HG03060 (cell line): ENCODE data around the gene MGARP.
"Not testable (repeated sequence)": the region's sequence is repeated elsewhere in the genome, so short reads cannot be mapped to it uniquely, and the experiment has no call there.

Source experiments
- ATAC-seq: cut with Tn5 transposase; IDR thresholded peaks from one replicate; pipeline ENCODE4 v1.9.1; 2021; ENCODE audit warnings: low read depth, moderate number of reproducible peaks; ENCODE audit not compliant: unreplicated experiment

Gene MGARP

DNA sequence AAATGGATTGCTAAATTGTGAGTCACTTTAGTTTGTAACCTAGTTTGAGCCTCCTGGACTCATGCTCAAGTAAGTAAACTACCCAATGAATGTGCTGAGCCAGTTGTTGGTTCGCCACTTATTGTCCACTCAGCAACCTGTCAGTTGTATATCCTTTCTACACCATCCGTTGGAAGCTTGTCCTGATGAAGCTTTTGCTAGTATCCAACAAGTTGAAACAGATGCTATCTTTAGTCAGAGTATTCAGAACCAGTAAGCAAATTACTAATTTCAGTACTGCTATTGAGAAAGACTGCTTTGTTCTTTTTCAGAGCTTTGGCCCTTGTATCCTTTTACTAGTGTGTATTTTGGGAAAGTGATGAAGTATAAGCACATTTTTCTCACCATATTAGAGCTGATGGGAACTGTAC, 17.0 kb upstream of the MGARP start:
- no peak for ATAC-seq

DNA sequence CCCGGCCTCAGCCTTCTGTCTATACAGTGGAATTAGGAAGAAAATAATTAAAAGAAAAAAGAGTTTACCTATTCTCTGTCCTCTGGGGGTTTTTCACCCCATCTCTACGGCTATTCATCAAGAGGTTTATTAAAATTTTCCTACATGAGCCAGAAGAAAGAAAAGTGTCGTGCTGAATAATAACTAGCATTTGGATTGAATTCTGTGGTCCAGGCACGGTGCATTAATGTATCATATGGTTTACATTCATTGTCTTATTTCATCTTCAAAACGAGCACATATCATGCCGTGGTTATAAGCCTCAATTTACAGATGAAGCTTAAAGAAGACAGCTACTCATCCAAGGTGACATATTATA, 15.9 kb upstream of the MGARP start:
- ATAC-seq: no peak

DNA sequence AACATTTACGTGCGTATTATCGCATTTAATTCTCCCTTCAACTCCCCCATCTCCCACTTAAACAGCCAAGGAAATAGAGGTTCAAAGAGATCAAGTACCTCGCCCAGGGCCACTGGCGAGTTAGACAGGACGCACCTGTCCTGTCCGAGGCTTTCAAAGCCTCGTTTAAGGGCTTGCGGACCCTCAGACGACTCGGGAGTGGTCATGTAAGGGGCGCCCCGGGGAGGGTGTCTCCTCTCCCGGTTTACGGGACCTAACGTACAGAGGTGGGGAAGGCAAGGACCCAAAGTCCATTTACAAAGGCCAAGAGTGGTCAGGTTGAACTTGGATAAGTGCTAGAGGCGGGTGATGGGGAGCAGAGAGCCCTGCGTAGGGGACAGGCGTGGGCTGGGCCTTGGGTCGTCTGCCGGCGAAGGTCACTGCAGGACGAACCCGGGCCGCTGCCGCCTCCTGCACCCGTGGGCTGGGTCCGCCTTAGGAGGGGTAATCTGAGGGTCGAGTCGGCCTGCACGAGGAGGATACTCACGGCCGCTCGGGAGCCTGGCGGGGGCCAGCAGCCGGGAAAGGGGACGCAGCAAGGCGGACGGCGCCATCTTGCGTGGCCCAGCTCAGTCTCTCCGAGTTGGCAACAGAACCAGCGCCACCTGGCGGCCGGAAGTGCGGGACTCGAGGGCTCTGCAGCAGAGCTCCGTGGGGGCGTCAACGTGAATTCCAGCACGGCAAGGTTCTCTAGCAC, 15.3 kb upstream of the MGARP start:
- peak; percentile 82 for ATAC-seq

DNA sequence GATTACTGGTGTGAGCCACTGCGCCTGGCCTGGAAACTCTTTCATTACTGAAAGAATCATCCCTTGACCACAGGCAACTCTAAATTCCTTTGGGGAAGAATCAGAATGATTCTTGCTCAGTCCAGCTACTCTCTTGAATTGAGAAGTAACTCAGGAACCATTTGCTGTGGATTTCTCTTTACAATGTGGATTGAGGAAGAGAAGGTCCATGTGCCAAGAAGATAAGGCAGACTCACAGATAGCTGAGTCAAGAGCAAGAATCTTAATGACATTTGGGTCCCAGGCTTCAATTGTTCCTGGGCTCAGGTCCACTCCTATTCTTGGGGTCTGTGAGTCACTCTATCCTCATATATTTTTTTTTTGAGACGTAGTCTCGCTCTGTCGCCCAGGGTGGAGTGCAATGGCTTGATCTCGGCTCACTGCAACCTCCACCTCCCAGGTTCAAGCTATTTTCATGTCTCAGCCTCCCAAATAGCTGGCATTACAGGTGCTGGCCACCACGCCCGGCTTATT, 6.2 kb upstream of the MGARP start:
- ATAC-seq: no peak

DNA sequence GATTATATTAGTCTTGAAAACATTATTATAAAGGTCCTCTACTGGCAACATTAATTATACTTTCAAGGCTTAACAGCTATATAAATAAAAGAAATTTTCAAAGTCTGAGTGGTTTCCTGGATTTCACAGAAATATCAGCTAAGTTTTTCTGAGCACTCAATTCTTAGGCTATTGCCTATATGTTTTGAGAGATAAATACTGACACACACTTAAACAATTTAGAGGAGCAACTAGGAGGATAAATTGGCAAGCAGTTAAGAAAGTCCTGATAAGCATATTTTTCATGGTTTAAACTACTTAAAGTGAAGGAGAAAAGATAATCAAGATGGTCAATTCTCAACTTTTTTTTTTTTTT, 2.7 kb upstream of the MGARP start:
- ATAC-seq: no peak

DNA sequence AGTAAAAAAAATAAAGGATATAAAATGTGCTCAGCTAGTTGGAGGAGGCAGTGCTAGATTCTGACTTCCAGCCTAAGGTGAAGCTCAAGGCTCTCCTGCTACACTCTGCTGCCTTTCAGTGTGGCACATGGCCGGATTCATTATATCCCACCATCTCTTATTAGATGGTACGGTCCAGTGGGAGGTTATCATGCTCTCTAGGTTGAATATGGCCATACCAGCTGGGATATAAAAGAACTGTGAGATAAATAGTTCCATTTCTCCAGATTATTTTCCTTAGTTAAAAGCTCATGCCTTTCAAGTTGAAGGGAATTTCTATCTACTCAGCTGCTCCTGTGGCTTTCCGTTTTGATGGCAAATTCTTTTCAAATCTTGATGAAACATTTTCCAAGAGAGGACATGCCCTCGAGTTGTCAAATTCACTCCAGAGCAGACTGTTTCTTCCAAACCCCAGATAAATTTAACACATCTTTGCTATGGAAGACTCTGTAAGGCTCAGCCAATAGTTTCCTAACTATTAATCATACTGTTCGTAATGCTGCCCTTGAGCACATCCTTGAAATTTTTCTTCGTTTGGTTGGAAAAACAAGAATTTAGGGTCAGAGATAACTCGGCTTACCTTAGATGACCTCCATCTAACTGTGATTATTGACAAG, 2.2 kb upstream of the MGARP start:
- ATAC-seq: no peak

DNA sequence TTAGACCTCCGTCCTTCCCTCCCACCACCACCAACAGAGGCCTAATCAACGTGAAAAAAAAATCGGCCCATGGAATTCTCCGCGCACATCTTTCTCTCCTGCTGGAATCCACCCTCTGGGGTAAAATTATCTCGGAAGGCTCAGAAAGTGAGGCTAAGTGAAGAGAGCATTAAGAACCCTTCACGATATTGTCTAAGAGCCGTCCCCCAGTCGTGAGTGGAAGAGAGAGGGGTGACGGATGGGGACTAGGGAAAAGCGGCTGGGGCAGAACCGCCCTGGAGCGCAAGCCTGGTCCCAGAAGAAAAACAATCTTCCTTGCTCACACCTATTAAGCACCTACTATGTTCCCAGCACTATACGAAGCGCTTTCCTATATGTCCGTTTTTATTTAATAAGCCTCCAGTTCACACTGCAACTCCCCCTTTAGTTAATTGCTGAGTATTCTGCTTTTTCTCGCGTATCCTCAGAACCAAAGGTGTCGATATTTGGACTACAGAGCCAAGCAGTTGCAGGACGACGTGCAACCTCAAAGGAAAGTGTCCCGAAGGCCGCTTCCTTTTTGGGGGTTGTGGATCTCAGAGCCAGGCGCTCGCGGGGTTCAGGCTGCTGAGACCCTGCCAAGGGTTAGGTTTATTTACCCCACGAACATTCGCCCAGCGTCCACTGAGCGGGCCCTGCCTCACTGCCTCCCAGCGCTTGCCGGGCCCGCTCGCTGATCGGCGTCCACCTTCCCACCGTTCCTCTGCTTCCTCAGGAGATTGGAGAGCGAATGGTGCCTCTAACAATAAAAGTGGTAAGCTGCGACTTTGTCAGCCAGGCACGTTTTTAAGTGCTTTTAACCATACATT, 889 bp downstream of the MGARP start:
- ATAC-seq: no peak

DNA sequence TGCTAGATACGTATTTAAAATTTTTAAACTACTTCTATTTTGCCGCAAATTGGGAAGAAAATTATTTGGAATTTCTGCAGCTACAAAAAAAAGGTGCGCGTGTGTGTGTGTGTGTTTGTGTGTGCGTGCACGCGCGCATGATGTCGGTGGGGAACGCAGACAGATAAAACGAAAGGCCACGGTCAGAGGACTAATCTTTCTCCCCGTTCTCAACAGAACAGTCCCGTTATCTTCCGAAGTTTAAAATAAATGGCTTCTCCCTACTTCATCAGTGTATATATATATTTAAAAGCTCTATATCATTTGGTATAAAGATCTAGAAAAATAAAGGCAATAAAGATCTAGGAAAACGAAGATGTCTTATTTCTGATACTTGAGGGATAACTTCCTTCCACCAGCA, 1.5 kb downstream of the MGARP start:
- ATAC-seq: no peak

DNA sequence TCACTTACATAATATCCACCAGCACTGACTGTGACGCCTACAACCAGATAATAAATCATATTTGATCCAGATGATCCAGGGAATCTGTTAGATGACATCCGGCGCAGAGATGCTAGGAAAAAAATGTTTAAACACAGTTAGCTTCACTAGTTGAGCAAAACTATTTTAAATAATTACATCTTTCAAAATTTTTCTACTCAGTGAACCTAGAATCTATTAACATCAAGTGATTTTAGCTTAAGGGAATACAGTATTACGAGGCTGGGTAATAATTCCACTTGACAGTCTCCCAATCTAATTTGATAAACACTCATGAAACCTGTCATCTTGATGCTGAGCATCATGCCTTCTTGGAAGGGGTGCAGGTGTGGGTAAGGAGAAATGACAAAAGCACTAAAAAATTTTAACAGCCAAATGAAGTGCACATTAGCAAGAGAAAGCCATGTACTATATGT, 4.7 kb downstream of the MGARP start:
- no peak for ATAC-seq

DNA sequence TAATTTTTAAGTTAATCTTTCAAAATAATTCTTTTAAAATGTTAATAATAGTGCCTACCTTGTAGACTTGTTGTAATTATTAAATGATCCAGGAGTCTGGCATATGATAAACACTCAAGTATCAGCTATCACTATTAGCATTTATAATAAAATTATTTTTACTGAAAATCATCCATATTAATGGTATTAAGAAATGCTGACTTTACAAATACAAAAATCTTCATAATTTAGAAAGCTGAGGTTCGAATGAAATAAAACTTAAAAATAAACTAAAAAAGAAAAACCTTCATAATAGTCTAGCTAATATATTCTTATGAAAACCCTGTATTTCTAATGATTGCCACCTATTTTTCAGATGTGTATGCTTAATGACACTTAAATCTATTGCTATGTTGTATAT, 5.2 kb downstream of the MGARP start:
- ATAC-seq: no peak

DNA sequence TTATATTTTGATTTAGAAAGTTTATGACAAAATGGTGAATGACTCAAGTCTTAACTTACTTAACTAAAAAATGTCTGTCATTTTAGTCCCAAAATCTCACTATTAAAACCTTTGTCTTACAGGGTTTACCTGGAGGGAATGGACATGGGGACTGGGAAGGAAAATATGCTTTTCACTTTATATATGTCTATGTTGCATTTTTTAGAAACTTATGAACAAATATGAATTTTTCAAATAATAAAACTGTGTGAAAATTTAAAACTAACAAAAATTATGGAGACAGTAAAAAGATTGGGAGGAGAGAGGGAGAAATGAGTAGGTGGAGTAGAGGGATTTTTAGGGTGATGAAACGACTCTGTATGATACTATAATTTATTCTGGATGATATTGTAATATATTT, 6.2 kb downstream of the MGARP start:
- ATAC-seq: no peak

DNA sequence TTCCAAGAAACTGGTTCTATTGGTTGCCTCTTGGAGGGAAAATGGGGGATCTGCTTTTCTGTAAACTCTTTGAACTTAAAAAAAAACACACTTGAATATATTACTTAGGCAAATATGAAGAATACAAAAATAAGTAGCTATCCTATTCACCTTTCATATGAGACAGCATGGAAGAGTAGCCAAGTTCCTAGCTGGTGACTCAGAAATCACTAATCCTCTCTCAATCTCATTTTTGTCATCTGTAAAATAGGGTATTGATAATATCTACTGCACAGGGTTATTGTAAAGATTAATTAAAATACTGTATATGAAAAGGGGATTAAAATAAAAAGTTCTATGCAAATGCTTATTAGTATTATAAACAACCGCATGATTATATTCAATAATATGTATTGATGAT, 12.7 kb downstream of the MGARP start:
- ATAC-seq: no peak

DNA sequence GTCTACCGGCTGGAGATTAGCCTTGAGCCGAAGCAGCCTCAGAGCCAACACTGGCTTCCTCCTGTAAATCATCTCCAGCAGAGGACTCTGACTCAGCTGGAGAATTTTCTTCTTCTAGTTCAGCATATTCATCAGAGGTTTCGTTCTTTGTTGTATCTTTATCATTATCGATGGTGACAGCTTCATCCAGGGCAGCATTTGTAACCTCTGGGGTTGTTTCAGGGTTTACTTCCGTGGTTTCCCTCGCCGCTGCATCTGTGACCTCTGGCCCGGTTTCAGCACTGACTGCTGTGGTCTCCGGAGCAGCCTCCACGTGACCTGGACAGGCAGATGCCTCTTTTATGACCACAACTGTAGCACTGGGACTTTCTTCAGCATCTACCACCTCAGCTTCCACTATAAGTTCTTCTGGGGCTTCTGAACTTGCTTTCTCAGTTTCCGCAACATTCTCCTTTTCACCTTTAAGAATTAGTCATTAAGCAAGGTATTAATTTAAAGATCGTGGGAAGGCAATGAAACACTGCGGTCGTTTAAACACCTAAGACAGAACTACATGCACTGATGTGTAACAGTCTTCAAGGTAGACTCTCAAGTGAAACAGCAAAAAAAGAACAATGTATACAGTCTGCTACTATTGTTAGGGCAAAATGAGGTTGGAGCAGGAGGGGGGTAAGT, 13.3 kb downstream of the MGARP start:
- peak; percentile 94 for ATAC-seq

DNA sequence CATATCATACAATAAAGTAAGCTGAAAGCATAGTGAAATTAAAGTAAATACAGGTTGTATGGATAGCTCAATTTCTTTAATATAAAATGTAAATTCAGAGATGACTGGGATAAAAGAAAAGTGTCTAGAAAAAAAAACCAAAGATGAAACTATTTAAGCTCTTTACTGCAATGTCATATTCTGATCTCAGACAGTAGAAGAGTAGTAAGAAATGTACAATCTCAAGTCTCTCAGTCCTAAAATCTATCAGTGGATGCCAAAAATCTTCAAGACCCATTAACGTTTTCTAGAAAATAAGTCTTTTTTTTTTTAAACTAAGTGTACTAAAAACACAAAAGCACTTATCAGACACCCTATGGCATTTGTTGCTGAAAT, 13.8 kb downstream of the MGARP start:
- no peak for ATAC-seq

DNA sequence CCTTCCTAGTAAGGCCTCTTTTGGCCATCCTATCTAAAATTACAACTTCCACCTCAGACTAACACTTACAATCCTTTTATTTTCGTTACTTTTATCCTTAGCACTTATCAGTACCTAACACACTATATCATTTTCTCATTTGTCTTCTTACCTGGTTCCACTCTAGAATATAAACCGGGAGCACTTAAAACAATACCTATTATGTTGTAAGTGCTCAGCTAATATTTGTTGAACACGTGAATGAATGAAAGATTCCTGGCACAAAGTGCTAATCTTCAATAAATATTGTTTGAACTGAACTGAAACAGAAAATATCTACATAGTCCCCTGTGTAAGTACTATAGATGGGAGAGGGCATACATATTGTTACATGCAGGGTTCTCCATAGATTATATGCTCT, 14.4 kb downstream of the MGARP start:
- ATAC-seq: no peak

DNA sequence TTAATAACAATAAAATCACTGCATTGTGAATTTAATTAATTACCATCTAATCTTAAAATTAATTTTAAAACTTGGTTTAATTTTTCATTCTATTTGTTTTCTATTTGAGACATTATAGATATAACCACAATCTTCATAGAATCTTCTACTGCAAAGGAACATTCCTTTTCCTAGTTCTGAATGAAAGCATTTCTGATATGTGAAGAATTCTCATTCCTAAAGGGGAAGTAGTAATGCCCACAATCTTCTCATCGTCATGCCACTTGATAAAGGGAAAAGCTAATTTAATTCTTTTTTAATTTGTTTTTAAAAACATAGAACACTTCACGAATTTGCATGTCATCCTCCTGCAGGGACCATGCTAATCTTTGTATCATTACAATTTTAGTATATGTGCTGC, 23.7 kb downstream of the MGARP start:
- ATAC-seq: no peak

DNA sequence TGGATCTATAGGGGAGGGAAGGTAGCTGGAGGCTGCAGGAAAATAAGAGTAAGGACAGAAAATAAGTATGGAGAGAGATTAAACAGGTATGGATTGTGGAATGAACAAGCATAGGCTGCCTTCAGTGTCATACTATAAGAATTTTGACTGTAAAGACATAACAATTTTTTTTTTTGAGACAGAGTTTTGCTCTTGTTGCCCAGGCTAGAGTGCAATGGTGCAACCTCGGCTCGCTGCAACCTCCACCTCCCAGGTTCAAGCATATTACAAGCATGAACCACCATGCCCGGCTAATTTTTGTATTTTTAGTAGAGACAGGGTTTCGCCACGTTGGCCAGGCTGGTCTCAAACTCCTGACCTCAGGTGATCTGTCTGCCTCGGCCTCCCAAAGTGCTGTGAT, 24.4 kb downstream of the MGARP start:
- ATAC-seq: not testable (repeated sequence)

DNA sequence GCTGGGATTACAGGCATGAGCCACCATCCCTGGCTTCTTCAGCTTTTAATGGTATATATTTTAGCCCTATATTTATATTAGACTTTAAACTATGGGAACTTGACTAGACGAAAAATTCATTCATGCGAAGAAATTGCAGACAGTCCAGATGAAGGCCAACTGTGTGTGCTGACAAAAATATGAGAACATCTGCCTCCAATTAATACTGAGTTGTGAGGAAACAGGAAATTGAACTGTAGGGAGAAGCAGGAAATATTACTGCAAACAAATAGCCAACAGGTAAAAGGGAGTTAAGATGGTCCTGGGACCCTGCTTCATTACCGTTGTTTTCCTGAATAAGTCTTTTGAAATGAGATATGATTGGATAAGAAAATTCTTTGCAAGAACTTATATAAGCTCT, 26.3 kb downstream of the MGARP start:
- no peak for ATAC-seq

DNA sequence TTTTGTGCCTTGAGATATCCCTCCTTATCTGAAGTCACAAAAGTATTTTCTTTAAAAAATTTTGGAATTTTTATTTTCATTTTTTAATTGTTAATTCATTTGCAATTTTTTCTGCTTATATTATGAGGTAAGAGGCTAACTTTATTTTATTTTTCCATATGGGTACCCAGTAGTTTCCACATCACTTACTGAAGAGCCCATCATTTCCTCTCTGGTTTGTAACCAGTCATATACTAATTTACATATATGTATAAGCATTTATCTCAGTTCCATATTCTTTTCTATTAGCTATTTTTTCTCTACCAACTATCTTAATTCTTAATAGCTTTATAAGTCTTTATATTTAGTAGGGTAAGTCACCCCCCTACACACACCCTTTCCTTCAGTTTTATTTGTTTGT, 27.0 kb downstream of the MGARP start:
- ATAC-seq: no peak

DNA sequence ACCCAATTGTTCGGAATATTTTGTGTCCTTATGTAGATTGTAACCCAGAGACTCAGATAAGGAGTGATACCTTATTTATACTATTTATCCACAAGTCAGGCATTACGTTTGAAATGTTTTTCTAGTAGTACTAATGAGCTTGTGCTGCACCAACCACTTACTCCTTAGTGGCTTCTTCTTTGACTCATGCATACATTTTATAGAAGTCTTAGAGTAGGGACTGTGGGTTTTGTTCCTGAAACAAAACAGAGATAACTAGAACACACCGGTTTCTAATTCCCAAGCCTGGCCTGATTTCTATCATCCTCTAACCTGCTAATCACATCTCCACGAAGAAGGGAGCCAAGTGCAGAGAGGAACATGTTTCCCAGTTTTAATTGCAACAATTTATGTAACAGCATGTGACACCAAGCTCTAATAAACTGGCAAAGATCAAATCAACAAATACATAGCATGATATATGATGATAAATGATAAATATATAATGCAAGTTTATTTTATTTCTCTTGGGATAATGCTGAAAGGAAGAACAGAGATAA, 32.3 kb downstream of the MGARP start:
- no peak for ATAC-seq

DNA sequence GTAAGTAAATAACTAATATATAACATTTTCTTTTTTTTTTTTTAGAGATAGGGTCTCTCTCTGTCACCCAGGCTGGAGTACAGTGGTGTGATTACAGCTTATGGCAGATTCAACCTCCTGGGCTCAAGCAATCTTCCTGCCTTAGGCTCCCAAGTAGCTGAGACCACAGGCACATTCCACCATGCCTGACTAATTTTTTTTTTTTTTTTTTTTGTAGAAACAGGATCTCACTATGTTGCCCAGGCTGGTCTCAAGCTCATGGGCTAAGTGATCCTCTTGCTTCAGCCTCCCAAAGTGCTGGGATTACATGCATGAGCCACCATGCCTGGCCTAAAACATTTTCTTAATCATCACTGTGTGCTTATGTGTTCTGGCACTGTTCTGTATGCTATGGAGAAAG, 32.8 kb downstream of the MGARP start:
- ATAC-seq: no peak
